Spinal cord (tissue), 10 donors: Measurements from ENCODE around the gene LRRTM4. TPM values are rescaled to one million over a fixed set of nuclear protein-coding genes. Genes with fewer than 3 reads are reported as not detected.

Experiments used
- DNase-seq, 6 donors: peaks; one replicate each; pipeline versions ENCODE4 v3.0.0 to v3.0.0-alpha.2; 2013 to 2015; ENCODE audit warnings: low spot score in 6 of 6, low read depth in 4 of 6
- H3K27ac ChIP-seq: one replicate; pipeline ENCODE4 v1.5.1; 2013; ENCODE audit warnings: low read depth, low read length, control low read depth
- H3K27me3 ChIP-seq: one replicate; pipeline ENCODE4 v1.6.1; 2013; ENCODE audit warnings: low read length; ENCODE audit not compliant: control insufficient read depth, insufficient read depth
- H3K36me3 ChIP-seq: one replicate; pipeline ENCODE4 v1.6.1; 2013; ENCODE audit warnings: low read length; ENCODE audit not compliant: control insufficient read depth, insufficient read depth
- H3K4me1 ChIP-seq: one replicate; pipeline ENCODE4 v1.6.1; 2013; ENCODE audit warnings: low read length; ENCODE audit not compliant: control insufficient read depth, insufficient read depth
- H3K4me3 ChIP-seq: one replicate; pipeline ENCODE4 v1.5.1; 2013; ENCODE audit warnings: low read depth, low read length, control low read depth
- H3K9me3 ChIP-seq: one replicate; pipeline ENCODE4 v1.6.1; 2013; ENCODE audit warnings: low read length; ENCODE audit not compliant: control insufficient read depth, insufficient read depth
- WGBS: methylation state at CpG from one replicate; pipeline ENCODE4 v1.1.5; 2013; ENCODE audit warnings: missing lambda C conversion rate; ENCODE audit not compliant: insufficient coverage; 5-methylcytosine and 5-hydroxymethylcytosine counted together
- long read RNA-seq, 4 donors: transcript quantifications; one replicate each; lab custom pipeline, GENCODE V29; 2026
- polyA plus RNA-seq, 2 donors: library from polyadenylated mRNA; unstranded; fragments of 120-200 nt; gene quantifications; one replicate each; pipeline ENCODE4 v1.2.1, GENCODE V29; 2013; ENCODE audit not compliant: insufficient read length in 2 of 2
- total RNA-seq, 2 donors: library from RNA; depleted of rRNA in 1 of 2; stranded (reverse); fragments of 120-200 nt in 1 of 2; fragments of >200 nt in 1 of 2; gene quantifications; one replicate each; pipeline versions ENCODE4 v1.2.3 to v1.2.4, GENCODE V29; 2013 to 2014
- donor health status: healthy.

The LRRTM4 gene
- total RNA-seq (10 to 100 TPM; 12.6 to 30.4 TPM), polyA plus RNA-seq (10 to 100 TPM; 12.7 to 17.0 TPM)
- long read RNA-seq, donor 1, partial matches to known transcripts, result 22 of 23 reads
- long read RNA-seq, donor 1, other reads (novel, unspliced or antisense), result 0 of 23 reads
- long read RNA-seq, donor 2, result 0 reads
- long read RNA-seq, donor 3, partial matches to known transcripts, result 8 of 9 reads
- long read RNA-seq, donor 3, other reads (novel, unspliced or antisense), result 0 of 9 reads
- long read RNA-seq, donor 4, partial matches to known transcripts, result 0 of 1 reads
- long read RNA-seq, donor 4, other reads (novel, unspliced or antisense), result 0 of 1 reads

- peak within 1 kb of the TSS; percentile 85 for H3K27ac ChIP-seq
- peak within 1 kb of the TSS; percentile 62 for H3K4me3 ChIP-seq
- no peaks in the 10 kb centered on the region for H3K4me1 ChIP-seq
- H3K27me3 ChIP-seq, result no peaks in the 10 kb centered on the region
- H3K36me3 ChIP-seq, result no peaks in the 10 kb centered on the region
- peak; percentile 67 to 98 (median 76) for DNase-seq
- H3K9me3 ChIP-seq, result no peaks in the 10 kb centered on the region
- 0% methylated on average over 2 of the region's 4 CpGs for WGBS
Observed at GRCh38 chr2:77521931-77522470, at the start of gene LRRTM4. Gene LRRTM4 (minus strand): TSS chr2:77522376.

GRCh38 chr2:77571545-77571944, 49.4 kb upstream of the LRRTM4 start:
- Histone ChIP-seq H3K9me3 (no peaks in the 10 kb centered on the region), H3K36me3 (no peaks in the 10 kb centered on the region), H3K4me1 (no peaks in the 10 kb centered on the region), H3K27ac (no peak overlapping the region), H3K27me3 (no peaks in the 10 kb centered on the region), H3K4me3 (no peak overlapping the region)
- no CpG with 5 or more reads among the region's 2 CpGs for WGBS
- peak in 1 of 6 donors; percentile 4 for DNase-seq

- no peaks in the 10 kb centered on the region for H3K36me3 ChIP-seq
- H3K4me1 ChIP-seq, result no peaks in the 10 kb centered on the region
- H3K27ac ChIP-seq, result no peak overlapping the region
- H3K27me3 ChIP-seq, result no peaks in the 10 kb centered on the region
- no peak overlapping the region for H3K4me3 ChIP-seq
- no peaks in the 10 kb centered on the region for H3K9me3 ChIP-seq
- DNase-seq, result no peak
- WGBS, result 64% methylated on average over 1 of the region's 2 CpGs
Observed at GRCh38 chr2:77567723-77568122, 45.5 kb upstream of the LRRTM4 start.

- Histone ChIP-seq H3K27me3 (no peaks in the 10 kb centered on the region), H3K4me1 (no peaks in the 10 kb centered on the region), H3K9me3 (peaks cover 1% of the 10 kb centered on the region), H3K4me3 (no peak overlapping the region), H3K27ac (no peak overlapping the region), H3K36me3 (no peaks in the 10 kb centered on the region)
- no peak for DNase-seq
- WGBS, result no CpG with 5 or more reads among the region's 3 CpGs
Observed at GRCh38 chr2:77566582-77566981, 44.4 kb upstream of the LRRTM4 start.

- Histone ChIP-seq H3K27ac (no peak overlapping the region), H3K4me1 (no peaks in the 10 kb centered on the region), H3K9me3 (peaks cover 1% of the 10 kb centered on the region), H3K4me3 (no peak overlapping the region), H3K27me3 (no peaks in the 10 kb centered on the region), H3K36me3 (no peaks in the 10 kb centered on the region)
- DNase-seq, result no peak
- WGBS, result no CpG with 5 or more reads among the region's 1 CpG
Observed at GRCh38 chr2:77566131-77566530, 44.0 kb upstream of the LRRTM4 start.

- peak in 2 of 6 donors; percentile 1 to 3 for DNase-seq
- WGBS, result no CpG with 5 or more reads among the region's 2 CpGs
- Histone ChIP-seq H3K27me3 (no peaks in the 10 kb centered on the region), H3K27ac (no peak overlapping the region), H3K4me1 (no peaks in the 10 kb centered on the region), H3K9me3 (no peaks in the 10 kb centered on the region), H3K36me3 (no peaks in the 10 kb centered on the region), H3K4me3 (no peak overlapping the region)
Observed at GRCh38 chr2:77552956-77553355, 30.8 kb upstream of the LRRTM4 start.

- DNase-seq, result no peak
- Histone ChIP-seq H3K9me3 (peaks cover 3% of the 10 kb centered on the region), H3K36me3 (no peaks in the 10 kb centered on the region), H3K27me3 (no peaks in the 10 kb centered on the region), H3K27ac (no peak overlapping the region), H3K4me1 (no peaks in the 10 kb centered on the region), H3K4me3 (no peak overlapping the region)
- WGBS, result no CpG with 5 or more reads among the region's 3 CpGs
Observed at GRCh38 chr2:77538031-77538430, 15.9 kb upstream of the LRRTM4 start.

GRCh38 chr2:77522888-77523287, 712 bp upstream of the LRRTM4 start:
- no CpG with 5 or more reads among the region's 1 CpG for WGBS
- H3K4me3 ChIP-seq, result no peak overlapping the region

GRCh38 chr2:77521548-77521891, 656 bp downstream of the LRRTM4 start:
- Histone ChIP-seq H3K4me1 (no peaks in the 10 kb centered on the region), H3K36me3 (no peaks in the 10 kb centered on the region), H3K27me3 (no peaks in the 10 kb centered on the region), H3K4me3 (peak overlapping the region; percentile 62), H3K9me3 (no peaks in the 10 kb centered on the region), H3K27ac (peak overlapping the region; percentile 66)
- WGBS, result 3% methylated on average over 3 of the region's 7 CpGs
- DNase-seq, result peak in 4 of 6 donors; percentile 17 to 71 (median 34)

More at GRCh38 chr2:77522888-77523287, 712 bp upstream of the LRRTM4 start:
- H3K4me1 ChIP-seq, result no peaks in the 10 kb centered on the region
- DNase-seq, result no peak
- no peaks in the 10 kb centered on the region for H3K36me3 ChIP-seq
- H3K27me3 ChIP-seq, result no peaks in the 10 kb centered on the region
- H3K27ac ChIP-seq, result no peak overlapping the region
- no peaks in the 10 kb centered on the region for H3K9me3 ChIP-seq
